Kidney glomerular epithelial cell (primary cell): ENCODE data around the gene TRAF2.
"Not testable (repeated sequence)": the region's sequence is repeated elsewhere in the genome, so short reads cannot be mapped to it uniquely, and the experiment has no call there.

Experiments
- DNase-seq: peaks from one replicate; lab custom pipeline; 2025; lab: John Stamatoyannopoulos, UW

TRAF2 gene

DNA sequence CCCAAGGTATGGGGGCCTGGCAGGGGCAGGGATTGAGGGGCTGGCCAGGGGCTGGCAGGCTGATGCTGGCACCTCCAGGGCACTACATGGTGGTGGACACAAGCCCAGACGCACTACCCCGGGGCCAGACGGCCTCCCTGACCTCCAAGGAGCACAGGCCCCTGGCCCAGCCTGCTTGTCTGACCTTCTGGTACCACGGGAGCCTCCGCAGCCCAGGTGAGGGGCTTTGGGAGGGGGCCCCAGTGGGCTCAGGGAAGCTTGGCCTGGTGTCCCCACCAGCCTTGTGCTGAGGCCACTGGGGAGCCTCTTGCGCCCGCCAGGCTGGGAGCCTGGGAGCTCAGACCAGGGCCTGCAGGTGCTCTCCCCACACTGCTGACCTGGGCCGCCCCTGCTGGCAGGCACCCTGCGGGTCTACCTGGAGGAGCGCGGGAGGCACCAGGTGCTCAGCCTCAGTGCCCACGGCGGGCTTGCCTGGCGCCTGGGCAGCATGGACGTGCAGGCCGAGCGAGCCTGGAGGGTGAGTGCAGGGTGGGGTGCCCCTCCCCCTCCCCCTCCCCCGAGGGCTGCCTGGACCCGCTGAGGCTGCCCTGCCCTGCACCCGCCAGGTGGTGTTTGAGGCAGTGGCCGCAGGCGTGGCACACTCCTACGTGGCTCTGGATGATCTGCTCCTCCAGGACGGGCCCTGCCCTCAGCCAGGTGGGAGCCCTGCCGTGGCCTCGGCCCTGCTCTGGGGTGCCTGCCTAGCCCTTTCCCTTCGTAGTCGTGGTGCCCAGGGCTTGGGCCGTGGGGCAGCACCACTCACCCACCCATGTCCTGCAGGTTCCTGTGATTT, 28.5 kb upstream of the TRAF2 start:
- no peak for DNase-seq

GRCh38 chr9:136858452-136858843, 27.9 kb upstream of the TRAF2 start:
- no peak for DNase-seq

- DNase-seq, result no peak
These were observed 27.2 kb upstream of the TRAF2 start for GRCh38 chr9:136858844-136859757.

DNA sequence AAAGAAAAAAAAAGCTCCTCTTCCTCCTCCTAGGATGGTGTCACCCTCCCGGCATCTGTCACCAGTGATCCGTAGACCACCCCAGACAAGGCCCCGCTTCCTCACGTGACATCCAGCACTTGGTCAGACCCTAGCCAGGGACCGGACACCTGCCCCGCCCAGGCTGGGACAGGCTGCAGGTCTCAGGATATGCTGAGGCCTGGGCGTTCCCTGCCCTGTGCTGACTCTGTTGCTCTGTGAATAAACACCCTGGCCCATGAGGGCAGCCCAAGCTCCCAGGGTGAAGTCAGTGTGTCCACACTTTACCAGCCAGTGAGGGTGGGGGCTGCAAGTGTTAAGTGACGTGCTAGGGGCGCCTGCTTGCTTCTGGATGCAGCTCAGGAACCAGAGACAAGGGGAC, 25.8 kb upstream of the TRAF2 start:
- no peak for DNase-seq

- no peak for DNase-seq
These were observed 25.1 kb upstream of the TRAF2 start for GRCh38 chr9:136860933-136861873.

DNA sequence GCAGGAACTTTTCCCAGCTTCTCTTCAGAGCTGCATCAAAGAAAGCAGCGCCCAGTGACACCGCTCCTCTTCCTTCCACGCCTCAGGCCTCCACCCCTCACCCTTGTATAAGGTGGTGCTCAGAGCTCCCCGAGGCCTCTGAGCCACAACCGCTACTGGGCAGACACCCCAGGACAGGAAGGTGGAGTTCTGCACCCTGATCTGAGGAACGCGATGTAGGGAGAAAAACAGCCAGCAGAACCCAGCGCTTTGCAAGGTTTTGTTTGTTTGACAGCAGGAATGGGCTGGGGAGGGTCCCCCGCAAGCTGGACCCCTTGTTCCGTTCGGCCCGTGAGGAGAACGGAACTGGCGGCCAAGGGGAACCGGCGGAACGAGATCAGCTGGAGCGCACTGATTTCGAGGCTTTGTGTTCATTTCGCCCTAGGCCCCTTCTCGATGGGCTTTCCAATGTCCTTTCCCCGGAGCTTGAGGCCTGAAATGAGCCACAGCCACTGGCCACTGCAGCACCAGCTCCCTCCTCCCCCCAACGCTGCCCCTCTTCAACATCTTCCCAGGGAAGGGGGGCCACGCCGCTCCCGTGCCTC, 24.4 kb upstream of the TRAF2 start:
- no peak for DNase-seq

DNA sequence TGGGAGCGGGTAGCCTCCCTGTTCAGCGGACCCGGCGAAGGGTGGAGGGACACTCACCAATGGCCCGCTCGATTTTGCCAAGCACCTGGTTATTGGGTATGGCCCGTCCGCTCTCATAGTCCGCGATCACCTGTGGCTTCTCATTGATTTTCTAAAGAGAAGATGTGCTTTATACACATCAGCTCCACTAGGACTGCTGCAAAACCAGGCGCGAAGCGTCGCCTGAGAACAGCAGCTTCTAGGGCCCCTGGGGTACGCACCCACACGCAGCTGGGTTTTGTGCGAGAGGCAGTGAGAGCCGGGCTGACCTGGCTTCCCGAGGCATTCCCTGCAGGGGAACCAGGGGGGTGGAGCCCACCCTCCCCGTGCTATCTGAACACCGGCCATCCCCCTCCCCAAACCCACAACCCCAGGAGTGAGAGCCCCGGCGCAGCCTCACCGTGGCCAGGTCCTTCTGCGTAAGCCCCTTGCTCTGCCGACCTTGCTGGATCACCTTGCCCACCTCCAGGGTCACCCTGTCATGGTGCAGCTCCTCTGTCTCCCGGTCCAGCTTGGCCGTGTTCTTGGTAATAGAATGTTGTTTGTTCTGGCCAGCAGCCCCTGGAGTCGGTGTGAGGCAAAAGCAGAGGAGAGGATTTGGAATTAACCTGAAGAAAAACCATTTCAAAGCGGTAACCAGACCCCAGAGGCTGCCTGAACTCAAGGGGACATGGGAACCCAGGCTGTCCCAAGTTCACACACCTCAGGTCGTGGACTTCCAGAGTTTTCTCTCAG, 23.3 kb upstream of the TRAF2 start:
- DNase-seq, result no peak

- DNase-seq, result no peak
These were observed 22.6 kb upstream of the TRAF2 start for GRCh38 chr9:136863623-136864273.

DNA sequence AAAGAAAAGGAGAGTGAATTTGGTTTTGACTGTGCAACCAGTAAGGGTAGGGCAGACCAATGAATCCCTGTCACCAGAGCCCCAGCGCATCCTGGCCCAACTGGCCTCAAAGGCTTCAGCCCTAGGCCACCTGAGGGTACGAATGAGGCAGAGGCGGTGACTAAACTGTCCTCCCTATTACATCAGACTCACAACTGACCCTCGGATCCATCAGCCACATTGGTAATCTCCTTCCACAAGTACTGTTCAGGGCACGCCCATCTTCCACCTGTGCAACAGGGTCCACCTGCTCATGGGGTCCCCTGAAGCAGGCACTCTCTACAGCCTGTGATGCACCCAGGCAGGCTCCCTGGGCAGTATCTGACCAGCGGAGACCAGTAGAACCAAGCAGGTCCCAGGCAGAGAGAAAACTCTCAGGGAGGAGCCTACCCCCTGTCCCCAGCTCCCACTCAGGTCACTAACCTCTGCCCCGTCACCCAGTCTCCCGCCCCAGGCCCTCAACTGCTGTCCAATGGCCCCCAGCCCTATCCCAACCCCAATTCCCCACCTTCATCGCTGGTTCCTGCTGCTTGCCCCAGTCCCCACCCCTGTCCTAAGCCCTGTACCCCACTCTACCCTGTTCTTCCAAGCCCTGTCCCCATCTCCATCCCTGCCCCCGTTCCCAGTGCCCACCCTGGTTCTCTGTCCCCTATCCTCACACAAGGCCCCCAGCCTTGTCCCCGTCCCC, 21.1 kb upstream of the TRAF2 start:
- no peak for DNase-seq

GRCh38 chr9:136865768-136866103, 20.6 kb upstream of the TRAF2 start:
- no peak for DNase-seq

GRCh38 chr9:136866898-136867421, 19.4 kb upstream of the TRAF2 start:
- not testable (repeated sequence) for DNase-seq

DNA sequence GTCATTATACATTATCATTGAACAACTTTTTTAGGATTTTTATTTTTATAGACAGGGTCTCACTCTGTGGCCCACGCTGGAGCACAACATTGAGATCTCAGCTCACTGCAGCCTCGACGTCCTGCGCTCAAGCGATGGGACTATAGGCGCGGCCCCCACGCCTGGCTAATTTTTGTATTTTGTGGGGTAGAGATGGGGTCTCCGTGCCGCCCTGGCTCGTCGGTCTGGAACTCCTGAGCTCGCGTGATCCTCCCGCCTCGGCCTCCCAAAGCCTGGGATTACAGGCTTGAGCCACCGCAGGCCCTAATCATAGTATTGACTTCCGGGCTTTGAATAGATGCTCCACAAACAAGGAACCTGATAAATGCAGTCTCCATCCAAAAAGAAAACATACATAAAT, 18.8 kb upstream of the TRAF2 start:
- no peak for DNase-seq

DNA sequence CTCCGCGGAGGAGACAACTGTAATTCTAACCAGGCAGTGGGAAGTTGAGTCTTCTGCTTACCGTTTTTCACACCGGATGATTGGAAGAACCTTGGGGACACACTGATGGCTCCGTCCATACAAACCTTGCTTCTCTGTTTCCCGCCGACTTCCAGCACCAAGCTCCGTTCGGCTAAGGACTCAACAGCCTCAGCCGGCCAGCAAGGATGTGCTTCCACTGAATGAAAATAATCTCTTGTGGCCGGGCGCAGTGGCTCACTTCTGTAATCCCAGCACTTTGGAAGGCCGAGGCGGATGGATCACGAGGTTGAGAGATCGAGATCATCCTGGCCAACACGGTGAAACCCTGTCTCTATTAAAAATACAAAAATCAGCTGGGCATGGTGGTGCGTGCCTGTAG, 18.4 kb upstream of the TRAF2 start:
- no peak for DNase-seq

DNA sequence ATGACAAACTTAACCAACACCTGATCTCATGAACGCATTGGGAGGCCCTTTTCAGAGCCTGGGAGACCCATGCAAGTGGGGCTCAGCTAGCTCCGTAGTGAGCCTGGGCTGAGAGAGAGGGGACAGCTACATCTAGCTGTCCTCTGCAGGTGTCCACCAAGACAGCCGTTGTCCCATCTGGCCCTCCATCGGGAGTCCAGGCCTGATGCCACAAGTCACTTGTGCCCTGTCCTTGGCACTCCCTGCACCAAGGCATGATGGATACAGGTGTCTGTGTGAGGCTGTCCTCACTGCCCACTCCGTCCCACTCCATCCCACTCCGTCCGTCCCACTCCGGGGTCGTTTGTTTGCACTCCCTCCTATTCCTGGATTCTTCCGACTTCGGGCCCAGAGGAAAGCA, 17.7 kb upstream of the TRAF2 start:
- no peak for DNase-seq

- DNase-seq, result not testable (repeated sequence)
These were observed 16.7 kb upstream of the TRAF2 start for GRCh38 chr9:136869611-136870010.

- no peak for DNase-seq
These were observed 11.2 kb upstream of the TRAF2 start for GRCh38 chr9:136875155-136875554.

DNA sequence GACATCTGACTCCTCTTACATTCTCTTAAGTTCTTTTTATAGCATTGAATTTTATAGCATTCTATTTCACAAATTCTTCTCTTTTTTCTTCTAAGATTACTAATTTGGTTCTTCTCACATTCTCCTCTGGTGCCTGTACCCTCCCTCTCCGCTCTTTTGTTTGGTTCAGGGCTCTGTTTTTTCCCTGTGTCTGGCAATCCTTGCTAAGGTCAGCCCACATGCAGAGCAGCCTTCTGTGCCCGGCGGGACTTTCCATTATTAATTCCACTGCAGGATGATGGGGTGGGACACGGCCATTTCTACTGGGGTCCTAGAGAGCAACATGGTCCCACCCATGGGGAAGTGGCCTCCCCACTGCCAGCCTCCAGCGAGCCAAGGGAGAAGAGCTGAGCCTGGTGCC, 9.8 kb upstream of the TRAF2 start:
- no peak for DNase-seq

DNA sequence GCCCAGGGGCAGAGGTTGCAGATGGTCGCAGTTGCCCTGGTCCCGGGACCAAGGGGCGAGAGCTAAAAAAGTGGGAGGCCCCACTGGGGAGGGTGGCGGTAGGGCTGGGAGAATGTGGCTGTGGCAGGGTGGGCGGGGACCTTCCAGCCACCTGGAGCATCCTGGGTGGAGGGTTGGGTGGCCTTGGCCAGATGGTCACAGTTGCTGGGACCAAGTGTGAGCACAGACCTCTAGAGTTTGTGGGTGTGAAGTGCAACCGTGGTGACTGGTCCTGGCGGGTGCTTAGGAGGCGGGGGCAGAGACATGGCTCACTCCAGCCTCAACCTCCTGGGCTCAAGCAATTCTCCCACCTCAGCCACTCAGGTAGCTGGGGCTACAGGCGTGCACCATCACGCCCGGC, 5.7 kb upstream of the TRAF2 start:
- DNase-seq, result no peak

DNA sequence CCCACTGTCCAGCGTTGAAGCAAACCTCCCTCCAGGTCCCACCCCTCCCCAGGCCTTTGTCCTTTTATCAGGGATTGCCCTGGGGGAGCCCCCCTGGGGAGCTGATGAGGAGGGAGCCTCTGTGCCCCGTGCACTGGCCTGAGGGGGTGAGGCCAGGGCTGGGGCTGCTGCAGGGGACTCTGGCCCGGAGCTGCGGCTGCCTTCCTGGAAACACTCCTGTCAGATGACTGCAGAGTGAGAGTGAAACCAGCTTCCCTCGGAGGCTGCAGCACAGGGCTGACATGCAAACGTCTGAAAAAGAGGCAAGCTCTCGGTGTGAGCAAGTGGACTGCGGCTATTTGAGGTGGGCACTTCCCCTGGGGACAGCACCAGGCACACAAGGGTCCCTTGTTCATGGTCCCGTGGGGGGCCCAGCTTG, 4.6 kb upstream of the TRAF2 start:
- no peak for DNase-seq
